CD4-positive, alpha-beta memory T cell (primary cell): ENCODE results near the gene A4GALT. TPM values are rescaled to one million over a fixed set of nuclear protein-coding genes. Genes with fewer than 3 reads are reported as not detected.
"Not testable (repeated sequence)": the region's sequence is repeated elsewhere in the genome, so short reads cannot be mapped to it uniquely, and the experiment has no call there.

Experiments
- CTCF ChIA-PET: fragments of 350-600 bp; sonication (Branson Sonifier 250); formaldehyde crosslinking; loops from one replicate; lab custom pipeline; 2021; ENCODE audit warnings: inconsistent platforms; ENCODE audit not compliant: partially characterized antibody; lab: Charles Lee
- POLR2A ChIA-PET: fragments of 350-600 bp; sonication (Branson Sonifier 250); formaldehyde crosslinking; loops from one replicate; lab custom pipeline; 2021; ENCODE audit not compliant: partially characterized antibody; lab: Charles Lee
- DNase-seq, 5 donors: peaks; one replicate each; pipeline versions ENCODE4 v3.0.0 to v3.0.0-alpha.2; 2020 to 2022; ENCODE audit warnings: mixed read lengths in 1 of 5
- H3K27ac ChIP-seq: one replicate; pipeline ENCODE4 v1.7.0; 2013; ENCODE audit warnings: low read depth, low read length
- H3K27me3 ChIP-seq: 2 replicates; pipeline ENCODE4 v1.7.0; 2013; ENCODE audit warnings: mild to moderate bottlenecking, low read length, moderate library complexity; ENCODE audit not compliant: insufficient read depth
- H3K36me3 ChIP-seq: 2 replicates; pipeline ENCODE4 v1.7.0; 2013; ENCODE audit warnings: mild to moderate bottlenecking, low read length, moderate library complexity; ENCODE audit not compliant: insufficient read depth
- H3K4me1 ChIP-seq: 2 replicates; pipeline ENCODE4 v1.7.0; 2013; ENCODE audit warnings: mild to moderate bottlenecking, low read length, moderate library complexity; ENCODE audit not compliant: insufficient read depth
- H3K4me3 ChIP-seq, 2 donors: one replicate each; pipeline ENCODE4 v1.7.0; 2013; ENCODE audit warnings: low read length in 2 of 2, mild to moderate bottlenecking in 1 of 2
- H3K9me3 ChIP-seq, 2 donors: one replicate each; pipeline ENCODE4 v1.7.0; 2013; ENCODE audit warnings: low read length in 2 of 2, control low read depth in 1 of 2; ENCODE audit not compliant: control insufficient read depth in 1 of 2
- H3K27ac Mint-ChIP-seq, 7 donors: one replicate each; pipeline ENCODE4 v1.8.0; 2020 to 2021; ENCODE audit warnings: mixed read lengths in 7 of 7, mild to moderate bottlenecking in 6 of 7, inconsistent platforms in 3 of 7, moderate library complexity in 3 of 7
- H3K27me3 Mint-ChIP-seq, 2 donors: one replicate each; pipeline ENCODE4 v1.8.0; 2020 to 2021; ENCODE audit warnings: mixed read lengths in 2 of 2
- H3K36me3 Mint-ChIP-seq, 2 donors: one replicate each; pipeline ENCODE4 v1.8.0; 2020 to 2021; ENCODE audit warnings: mixed read lengths in 2 of 2, inconsistent platforms in 1 of 2, mild to moderate bottlenecking in 1 of 2
- H3K4me1 Mint-ChIP-seq, 4 donors: one replicate each; pipeline ENCODE4 v1.8.0; 2020 to 2021; ENCODE audit warnings: mixed read lengths in 4 of 4, mild to moderate bottlenecking in 1 of 4
- H3K4me3 Mint-ChIP-seq, 8 donors: one replicate each; pipeline ENCODE4 v1.8.0; 2020 to 2021; ENCODE audit warnings: mixed read lengths in 8 of 8, mild to moderate bottlenecking in 7 of 8, moderate library complexity in 6 of 8, inconsistent platforms in 3 of 8
- H3K9me3 Mint-ChIP-seq, 8 donors: one replicate each; pipeline ENCODE4 v1.8.0; 2020 to 2021; ENCODE audit warnings: mixed read lengths in 8 of 8, mild to moderate bottlenecking in 5 of 8, inconsistent platforms in 3 of 8, moderate library complexity in 1 of 8
- intact Hi-C: fragments of 100-400 bp; cut with micrococcal nuclease; formaldehyde crosslinking; loops from one replicate; pipeline ENCODE4 v1.15.1; 2023
- polyA plus RNA-seq, 2 donors: library from polyadenylated mRNA; unstranded; fragments of 300-500 nt; fragmentation: Illumina TruSeq; gene quantifications; one replicate each; pipeline ENCODE4 v1.2.3, GENCODE V29; 2021
- total RNA-seq, 2 experiments: library from RNA; stranded (reverse); gene quantifications; one replicate each; pipeline ENCODE4 v1.2.3, GENCODE V29; 2021

A4GALT gene
- total and polyA plus RNA-seq, 4 experiments from 2014 or later: 0.15 TPM; not detected in 3

DNA sequence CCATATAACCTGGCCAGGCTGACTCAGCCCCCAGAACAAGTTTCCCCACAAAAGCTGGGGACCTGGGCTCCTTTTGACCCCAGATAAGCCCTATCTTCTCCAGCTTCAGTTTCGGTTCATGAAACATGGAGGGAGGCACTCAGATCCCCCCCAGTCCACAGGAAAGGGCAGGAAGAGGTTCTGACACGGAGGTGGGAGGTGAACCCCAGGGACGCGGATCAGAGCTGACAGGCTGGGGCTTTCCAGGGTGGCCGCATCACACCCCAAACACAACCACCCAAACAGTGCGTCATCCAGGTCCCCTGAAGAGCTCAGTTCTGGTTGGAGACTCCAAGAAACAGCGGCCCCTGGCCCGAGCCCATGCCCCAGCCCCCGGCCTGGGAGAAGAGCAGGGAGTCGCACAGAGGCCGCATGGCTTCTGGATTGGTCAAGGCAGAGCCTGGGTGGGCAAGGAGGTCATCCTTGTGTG lies 44.3 kb upstream of the A4GALT start:
- no peak for DNase-seq
- Histone ChIP-seq H3K9me3 (no peaks in the 10 kb centered on the region), H3K27ac (no peak overlapping the region), H3K27me3 (peaks cover 4% of the 10 kb centered on the region), H3K36me3 (no peaks in the 10 kb centered on the region), H3K4me3 (no peak overlapping the region), H3K4me1 (no peaks in the 10 kb centered on the region)
- intact Hi-C loops: no loop called here
- H3K4me1 Mint-ChIP-seq: no peaks in the 10 kb centered on the region
- ChIA-PET CTCF (no interaction called here), POLR2A (no interaction called here)
- H3K27ac Mint-ChIP-seq: no peak overlapping the region
- H3K9me3 Mint-ChIP-seq: peaks cover 0 to 3% (median 0%) of the 10 kb centered on the region in 8 donors
- peaks cover 6 to 8% of the 10 kb centered on the region in 2 donors for H3K27me3 Mint-ChIP-seq
- no peak overlapping the region for H3K4me3 Mint-ChIP-seq
- H3K36me3 Mint-ChIP-seq: no peaks in the 10 kb centered on the region

DNA sequence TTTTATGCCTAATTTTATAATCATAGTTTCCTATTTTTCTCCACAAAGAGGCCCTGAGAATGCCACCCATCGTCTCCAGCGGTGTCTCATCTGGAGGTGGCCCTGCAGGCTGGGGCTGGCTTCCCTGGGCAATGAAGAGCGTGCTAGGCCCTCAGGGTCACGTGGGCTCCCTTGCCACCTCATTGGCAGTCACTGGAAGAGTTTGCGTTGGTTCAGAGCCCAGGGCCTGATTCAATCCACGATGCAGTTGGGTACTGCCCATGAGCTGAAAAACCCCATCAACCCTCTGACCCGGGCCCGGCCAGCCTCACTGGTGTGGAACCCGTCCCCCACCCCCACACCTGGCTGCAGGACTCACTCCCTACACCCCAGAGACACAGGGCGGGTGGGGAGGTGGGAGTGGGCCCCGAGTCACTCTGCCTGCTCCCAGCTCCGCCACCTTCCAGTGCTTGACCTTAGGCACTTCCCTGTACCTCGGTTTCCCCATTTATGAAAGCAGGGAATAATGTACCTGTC lies 43.4 kb upstream of the A4GALT start:
- no peak overlapping the region for H3K27ac Mint-ChIP-seq
- Histone ChIP-seq H3K4me3 (no peak overlapping the region), H3K9me3 (no peaks in the 10 kb centered on the region), H3K4me1 (no peaks in the 10 kb centered on the region), H3K36me3 (no peaks in the 10 kb centered on the region), H3K27me3 (peaks cover 4% of the 10 kb centered on the region), H3K27ac (no peak overlapping the region)
- peaks cover 6 to 8% of the 10 kb centered on the region in 2 donors for H3K27me3 Mint-ChIP-seq
- peaks cover 0 to 3% (median 0%) of the 10 kb centered on the region in 8 donors for H3K9me3 Mint-ChIP-seq
- CTCF ChIA-PET: no interaction called here
- no peaks in the 10 kb centered on the region for H3K4me1 Mint-ChIP-seq
- intact Hi-C loops: no loop called here
- no peaks in the 10 kb centered on the region for H3K36me3 Mint-ChIP-seq
- POLR2A ChIA-PET: no interaction called here
- no peak overlapping the region for H3K4me3 Mint-ChIP-seq
- no peak for DNase-seq

DNA sequence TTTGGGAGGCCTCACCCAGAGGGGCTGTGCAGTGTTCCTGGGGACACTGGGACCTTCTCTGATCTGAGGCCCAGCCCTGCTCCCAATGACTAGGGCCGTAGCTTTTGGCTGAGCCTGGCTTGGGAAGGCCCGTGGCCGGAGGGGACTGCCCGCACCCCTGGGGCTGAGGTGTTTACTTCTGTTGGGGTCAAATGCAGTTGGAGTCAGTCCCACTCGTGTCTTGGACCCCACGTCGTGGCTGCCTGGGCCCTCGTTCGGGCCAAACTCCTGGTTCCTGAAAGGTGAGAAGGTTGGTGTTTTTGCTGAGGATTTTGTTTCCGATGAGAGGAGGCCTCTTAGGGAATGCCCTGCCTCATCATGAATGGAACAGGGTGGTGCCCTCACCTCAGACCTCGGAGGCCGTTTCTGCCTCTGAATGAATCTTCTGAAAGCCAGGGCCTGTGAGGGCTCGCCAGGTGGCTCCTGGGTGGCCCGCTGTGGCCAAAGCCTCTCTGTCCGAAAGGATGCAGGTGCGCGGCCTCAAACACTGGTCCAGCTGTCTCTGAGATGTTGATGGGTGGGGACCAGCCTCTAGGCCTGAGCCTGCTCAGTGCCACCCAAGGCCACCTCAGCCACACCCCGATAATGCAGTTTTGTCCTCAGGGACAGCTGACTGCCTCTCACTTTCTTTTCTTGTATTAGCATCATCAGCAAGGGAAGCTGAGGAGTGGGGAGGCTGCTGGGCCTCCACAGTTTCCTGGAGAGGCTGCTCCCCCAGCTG lies 40.3 kb upstream of the A4GALT start:
- no peaks in the 10 kb centered on the region for H3K9me3 ChIP-seq
- Mint-ChIP-seq H3K36me3 (no peaks in the 10 kb centered on the region), H3K27ac (no peak overlapping the region), H3K27me3 (peaks cover 5 to 6% of the 10 kb centered on the region in 2 donors), H3K4me1 (no peaks in the 10 kb centered on the region), H3K9me3 (no peaks in the 10 kb centered on the region), H3K4me3 (no peak overlapping the region)
- intact Hi-C loops: no loop called here
- ChIA-PET POLR2A (no interaction called here), CTCF (no interaction called here)
- no peaks in the 10 kb centered on the region for H3K36me3 ChIP-seq
- no peak overlapping the region for H3K4me3 ChIP-seq
- no peaks in the 10 kb centered on the region for H3K4me1 ChIP-seq
- no peak for DNase-seq
- no peaks in the 10 kb centered on the region for H3K27me3 ChIP-seq
- no peak overlapping the region for H3K27ac ChIP-seq

- no peaks in the 10 kb centered on the region for H3K4me1 ChIP-seq
- Mint-ChIP-seq H3K27ac (no peak overlapping the region), H3K9me3 (no peaks in the 10 kb centered on the region), H3K4me1 (no peaks in the 10 kb centered on the region), H3K4me3 (no peak overlapping the region), H3K27me3 (peaks cover 0 to 6% of the 10 kb centered on the region in 2 donors), H3K36me3 (no peaks in the 10 kb centered on the region)
- no peaks in the 10 kb centered on the region for H3K9me3 ChIP-seq
- intact Hi-C loops: no loop called here
- H3K27ac ChIP-seq: no peak overlapping the region
- no peaks in the 10 kb centered on the region for H3K36me3 ChIP-seq
- no peak overlapping the region for H3K4me3 ChIP-seq
- ChIA-PET POLR2A (no interaction called here), CTCF (no interaction called here)
- H3K27me3 ChIP-seq: no peaks in the 10 kb centered on the region
- DNase-seq: no peak
Observed at GRCh38 chr22:42758931-42759629, 38.4 kb upstream of the A4GALT start.

DNA sequence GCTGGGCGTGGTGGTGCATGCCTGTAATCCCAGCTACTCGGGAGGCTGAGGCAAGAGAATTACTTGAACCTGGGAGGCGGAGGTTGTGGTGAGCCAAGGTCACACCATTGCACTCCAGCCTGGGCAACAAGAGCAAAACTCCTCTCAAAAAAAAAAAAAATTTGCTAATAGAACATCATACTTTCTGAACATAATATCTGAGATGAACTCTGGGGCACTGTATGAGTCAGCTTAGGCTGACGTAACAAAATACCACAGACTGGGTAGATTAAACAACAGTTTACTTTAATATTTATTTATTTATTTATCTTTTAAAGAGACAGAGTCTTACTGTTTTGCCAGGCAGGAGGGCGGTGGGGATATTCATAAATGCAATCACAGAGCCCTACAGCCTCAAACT lies 34.9 kb upstream of the A4GALT start:
- intact Hi-C loops, H3K27ac Mint-ChIP-seq, POLR2A ChIA-PET, H3K36me3 Mint-ChIP-seq, H3K4me1 Mint-ChIP-seq, H3K4me3 ChIP-seq, H3K27me3 ChIP-seq, DNase-seq, H3K9me3 Mint-ChIP-seq, H3K9me3 ChIP-seq, H3K27ac ChIP-seq, H3K27me3 Mint-ChIP-seq, H3K36me3 ChIP-seq, H3K4me3 Mint-ChIP-seq, H3K4me1 ChIP-seq: not testable (repeated sequence)
- CTCF ChIA-PET: interaction anchor here (0.6 kb wide), 1 partner anchor 20 kb away, joined by 3 read pairs; no protein-coding TSS in a partner anchor

GRCh38 chr22:42755121-42755520 lies 34.5 kb upstream of the A4GALT start:
- H3K9me3 Mint-ChIP-seq, H3K4me1 Mint-ChIP-seq, H3K9me3 ChIP-seq, H3K27ac ChIP-seq, H3K4me3 ChIP-seq, POLR2A ChIA-PET, H3K27me3 ChIP-seq, H3K4me3 Mint-ChIP-seq, DNase-seq, H3K36me3 ChIP-seq, H3K27me3 Mint-ChIP-seq, intact Hi-C loops, H3K27ac Mint-ChIP-seq, H3K36me3 Mint-ChIP-seq, H3K4me1 ChIP-seq: not testable (repeated sequence)
- CTCF ChIA-PET: interaction anchor here (0.6 kb wide), 1 partner anchor 21 kb away, joined by 3 read pairs; no protein-coding TSS in a partner anchor

DNA sequence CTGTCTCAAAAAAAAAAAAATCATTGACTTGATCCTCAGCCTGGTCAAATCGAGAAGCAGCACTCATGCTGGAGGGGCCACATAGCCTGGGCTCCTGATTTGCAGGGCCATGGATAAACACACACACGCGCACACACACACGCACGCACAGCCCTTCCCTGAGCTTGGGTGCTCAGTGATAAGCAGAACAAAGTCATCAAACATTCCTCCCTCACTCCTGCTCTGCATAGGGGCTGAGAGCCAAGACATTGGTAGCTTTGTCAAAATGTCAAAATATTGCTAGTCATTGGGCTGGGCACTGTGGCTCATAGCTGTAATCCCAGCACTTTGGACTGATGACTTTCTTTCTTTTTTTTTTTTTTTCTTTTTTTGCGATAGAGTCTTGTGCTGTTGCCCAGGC lies 34.0 kb upstream of the A4GALT start:
- POLR2A ChIA-PET: no interaction called here

More for the DNA sequence above, 34.0 kb upstream of the A4GALT start:
- Mint-ChIP-seq H3K4me3 (no peak overlapping the region), H3K4me1 (no peaks in the 10 kb centered on the region), H3K9me3 (no peaks in the 10 kb centered on the region), H3K27me3 (peaks cover 0 to 7% of the 10 kb centered on the region in 2 donors), H3K27ac (no peak overlapping the region), H3K36me3 (no peaks in the 10 kb centered on the region)
- intact Hi-C loops: no loop called here
- DNase-seq: no peak
- H3K4me1 ChIP-seq: no peaks in the 10 kb centered on the region
- CTCF ChIA-PET: no interaction called here
- H3K4me3 ChIP-seq: no peak overlapping the region
- no peaks in the 10 kb centered on the region for H3K27me3 ChIP-seq
- H3K27ac ChIP-seq: no peak overlapping the region
- no peaks in the 10 kb centered on the region for H3K9me3 ChIP-seq
- H3K36me3 ChIP-seq: no peaks in the 10 kb centered on the region
